HG03571 (cell line): Measurements from ENCODE around the gene AMOTL1.

Experiments used
- ATAC-seq: cut with Tn5 transposase; IDR thresholded peaks from one replicate; pipeline ENCODE4 v1.9.1; 2021; ENCODE audit not compliant: unreplicated experiment

Gene AMOTL1

GRCh38 chr11:94740083-94741021, 27.8 kb upstream of the AMOTL1 start:
- no peak for ATAC-seq

GRCh38 chr11:94741022-94741679, 27.0 kb upstream of the AMOTL1 start:
- ATAC-seq: no peak

GRCh38 chr11:94742665-94743064, 25.5 kb upstream of the AMOTL1 start:
- no peak for ATAC-seq

GRCh38 chr11:94746721-94747120, 21.4 kb upstream of the AMOTL1 start:
- no peak for ATAC-seq

- no peak for ATAC-seq
These were observed 21.0 kb upstream of the AMOTL1 start for GRCh38 chr11:94747146-94747545.

- no peak for ATAC-seq
These were observed 20.5 kb upstream of the AMOTL1 start for GRCh38 chr11:94747601-94748041.

GRCh38 chr11:94749369-94749768, 18.8 kb upstream of the AMOTL1 start:
- no peak for ATAC-seq

- ATAC-seq: no peak
These were observed 17.6 kb upstream of the AMOTL1 start for GRCh38 chr11:94750319-94751217.

GRCh38 chr11:94751218-94751609, 16.9 kb upstream of the AMOTL1 start:
- ATAC-seq: no peak

- no peak for ATAC-seq
These were observed 16.4 kb upstream of the AMOTL1 start for GRCh38 chr11:94751786-94752185.

GRCh38 chr11:94753630-94754029, 14.5 kb upstream of the AMOTL1 start:
- no peak for ATAC-seq

GRCh38 chr11:94754335-94754734, 13.8 kb upstream of the AMOTL1 start:
- no peak for ATAC-seq

- ATAC-seq: no peak
These were observed 13.3 kb upstream of the AMOTL1 start for GRCh38 chr11:94754819-94755218.

GRCh38 chr11:94755494-94755893, 12.7 kb upstream of the AMOTL1 start:
- no peak for ATAC-seq

- ATAC-seq: no peak
These were observed 11.0 kb upstream of the AMOTL1 start for GRCh38 chr11:94757037-94757735.

GRCh38 chr11:94758666-94759065, 9.5 kb upstream of the AMOTL1 start:
- ATAC-seq: no peak

GRCh38 chr11:94759522-94759921, 8.6 kb upstream of the AMOTL1 start:
- ATAC-seq: no peak

- no peak for ATAC-seq
These were observed 7.9 kb upstream of the AMOTL1 start for GRCh38 chr11:94760296-94760695.

- ATAC-seq: no peak
These were observed 5.9 kb upstream of the AMOTL1 start for GRCh38 chr11:94762208-94762607.

GRCh38 chr11:94762995-94763394, 5.2 kb upstream of the AMOTL1 start:
- no peak for ATAC-seq
